HG03575 (cell line): Measurements from ENCODE around the gene KCNB1.
"Not testable (repeated sequence)": the region's sequence is repeated elsewhere in the genome, so short reads cannot be mapped to it uniquely, and the experiment has no call there.

Experiments used
- ATAC-seq: cut with Tn5 transposase; IDR thresholded peaks from one replicate; pipeline ENCODE4 v1.9.1; 2021; ENCODE audit not compliant: unreplicated experiment, insufficient number of reproducible peaks, low FRiP score; ENCODE audit errors: extremely low read depth

Gene KCNB1

DNA sequence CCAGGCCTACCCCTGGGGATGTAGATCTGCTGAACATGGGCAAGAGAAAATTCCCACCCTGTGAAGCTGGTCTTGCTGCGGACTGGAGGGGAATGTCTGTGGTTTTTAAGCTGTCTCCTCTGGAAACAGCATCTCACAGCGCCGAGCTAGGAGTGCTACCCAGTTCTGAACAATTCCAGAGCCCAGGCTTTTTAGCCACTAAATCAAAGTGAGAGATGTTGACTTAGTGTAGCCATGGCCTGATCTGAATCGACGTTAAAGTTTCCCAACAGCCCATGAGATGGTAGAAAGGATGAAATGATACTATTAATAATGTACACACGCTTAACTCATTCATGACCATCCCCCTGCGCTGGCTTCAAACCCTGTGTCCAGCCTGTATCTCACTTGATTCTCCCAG lies 63.7 kb downstream of the KCNB1 start:
- no peak for ATAC-seq

DNA sequence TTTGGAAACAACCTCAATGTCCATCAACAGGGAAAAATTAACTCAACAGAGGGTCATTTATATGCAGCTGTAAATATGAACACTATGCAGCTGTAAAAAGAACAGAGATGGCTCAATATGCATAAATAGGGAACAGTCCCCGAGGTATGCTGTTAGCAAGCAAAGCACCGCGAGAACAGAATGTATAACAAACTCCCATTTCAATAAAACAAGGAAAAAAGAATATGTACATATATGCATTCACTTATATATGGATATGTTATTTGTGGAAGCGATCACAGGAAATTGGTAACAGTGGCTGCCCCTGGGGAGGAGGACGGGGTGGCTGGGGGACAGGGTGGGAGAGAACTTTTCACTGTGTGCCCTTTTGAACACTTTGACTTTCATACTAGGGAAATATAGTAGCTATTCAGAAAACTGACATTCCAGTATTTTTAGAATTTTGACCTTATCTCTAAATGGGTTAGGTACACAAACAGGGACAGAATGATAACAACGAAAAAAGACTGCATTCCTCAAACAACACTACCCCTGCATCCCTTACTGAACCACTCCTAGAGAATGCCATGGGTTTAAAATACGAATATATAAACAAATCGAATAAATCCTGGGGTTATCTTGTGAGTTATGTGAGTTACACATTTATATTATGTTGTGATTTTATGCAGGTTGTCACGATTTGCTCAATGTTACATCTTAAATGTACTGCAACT lies 64.5 kb downstream of the KCNB1 start:
- ATAC-seq = no peak

DNA sequence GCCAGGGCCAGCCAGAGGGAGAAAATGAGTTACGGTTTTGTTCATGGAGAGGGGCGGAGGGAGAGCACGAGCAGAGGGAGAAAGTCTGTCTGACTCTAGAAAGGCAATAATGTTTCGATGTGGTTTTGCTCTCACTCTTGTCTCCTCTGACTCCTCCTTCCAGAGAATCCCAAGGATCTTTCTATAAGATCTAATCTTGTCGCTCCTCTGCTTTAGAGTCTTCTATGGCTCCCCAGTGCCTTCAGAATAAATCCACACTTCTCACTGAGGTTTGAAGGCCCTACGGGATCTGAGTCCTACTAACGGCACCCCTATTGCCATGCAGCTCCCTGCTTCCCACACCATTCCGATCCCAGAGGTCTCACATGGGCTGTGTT lies 66.8 kb downstream of the KCNB1 start:
- ATAC-seq = no peak

DNA sequence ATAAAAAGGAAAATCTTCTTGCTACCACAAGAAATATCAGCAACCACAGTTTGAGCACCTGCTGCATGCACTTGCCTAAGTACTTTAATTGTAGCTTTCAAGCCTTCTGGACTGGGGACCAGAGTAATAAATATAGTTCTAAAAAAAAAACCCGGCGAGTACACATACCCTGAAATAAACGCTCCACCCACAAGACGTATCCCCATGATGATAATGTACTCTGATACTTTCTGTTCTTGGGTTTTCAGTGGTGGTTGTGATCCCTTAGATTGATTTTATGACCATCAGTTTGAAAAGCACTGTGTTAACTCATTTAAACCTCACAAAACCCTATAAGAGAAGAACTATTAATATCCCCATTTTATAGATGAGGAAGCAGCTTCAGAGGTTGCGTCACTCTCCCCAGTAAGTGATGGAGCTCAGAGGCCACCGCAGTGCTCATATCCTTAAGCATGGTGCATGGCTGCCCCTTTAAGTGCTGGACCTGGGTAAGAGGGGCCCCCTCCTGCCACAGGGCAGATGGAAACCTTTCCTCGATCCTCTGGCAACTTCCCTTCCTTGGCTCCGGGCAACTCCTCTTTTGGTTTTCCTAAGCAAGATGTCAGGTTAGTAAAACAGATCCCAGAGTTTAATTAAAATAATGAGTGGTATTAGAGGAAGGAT lies 67.3 kb downstream of the KCNB1 start:
- no peak for ATAC-seq

DNA sequence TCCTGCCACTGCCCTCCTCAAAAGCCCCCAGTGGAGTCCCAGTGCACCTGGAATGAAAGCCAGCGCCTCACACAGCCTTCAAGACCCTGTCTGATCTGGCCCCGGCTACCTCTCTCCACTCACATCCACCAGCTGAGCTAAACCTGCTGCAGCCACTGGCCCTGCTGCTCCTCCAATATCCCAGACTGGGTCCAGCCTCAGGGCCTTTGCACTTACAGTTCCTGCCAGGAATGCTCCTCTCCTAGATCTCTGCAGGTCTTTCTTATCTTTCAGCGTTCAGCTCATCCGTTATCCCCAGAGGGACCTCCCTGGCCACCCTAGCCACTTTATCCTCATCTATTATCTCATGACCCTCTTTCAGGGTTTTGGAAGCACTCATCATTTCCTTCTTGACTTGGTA lies 68.8 kb downstream of the KCNB1 start:
- ATAC-seq = no peak

DNA sequence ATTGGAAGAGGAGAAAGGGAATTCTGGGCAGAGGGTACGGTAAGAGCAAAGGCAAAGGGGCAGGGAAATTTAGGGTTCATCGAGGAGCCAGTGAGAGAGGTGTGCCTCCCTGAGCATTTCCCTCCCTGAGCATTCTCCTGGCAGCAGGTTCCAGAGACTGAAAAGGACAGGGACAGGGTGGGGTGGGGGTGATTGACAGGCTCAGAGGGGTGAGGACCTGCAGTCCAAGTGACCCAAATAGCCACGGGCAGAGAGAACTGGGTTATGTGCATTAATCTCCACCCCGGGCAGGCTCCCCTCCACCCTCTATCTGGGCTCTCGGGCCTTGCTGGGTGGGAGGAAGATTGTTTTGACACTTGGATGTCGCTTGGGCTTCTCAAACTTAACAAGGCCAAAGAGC lies 69.5 kb downstream of the KCNB1 start:
- ATAC-seq = no peak

DNA sequence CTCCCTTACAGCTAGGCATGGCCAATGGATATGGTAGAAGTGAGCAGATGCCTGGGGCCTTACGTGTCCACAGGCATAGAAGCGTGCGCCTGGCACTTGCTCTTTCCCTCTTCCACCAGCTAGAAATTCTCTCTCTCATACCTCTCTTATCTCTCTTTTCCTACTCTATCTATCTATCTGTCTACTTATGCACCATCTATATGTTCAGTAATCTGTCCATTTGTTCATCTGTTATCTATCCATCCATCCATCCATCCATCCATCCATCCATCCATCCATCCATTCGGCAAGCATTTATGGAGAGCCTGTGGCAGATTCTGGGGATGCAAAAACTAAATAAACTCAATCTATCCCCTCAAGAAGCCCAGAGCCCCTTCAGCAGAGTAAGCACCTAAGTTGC lies 70.2 kb downstream of the KCNB1 start:
- no peak for ATAC-seq

DNA sequence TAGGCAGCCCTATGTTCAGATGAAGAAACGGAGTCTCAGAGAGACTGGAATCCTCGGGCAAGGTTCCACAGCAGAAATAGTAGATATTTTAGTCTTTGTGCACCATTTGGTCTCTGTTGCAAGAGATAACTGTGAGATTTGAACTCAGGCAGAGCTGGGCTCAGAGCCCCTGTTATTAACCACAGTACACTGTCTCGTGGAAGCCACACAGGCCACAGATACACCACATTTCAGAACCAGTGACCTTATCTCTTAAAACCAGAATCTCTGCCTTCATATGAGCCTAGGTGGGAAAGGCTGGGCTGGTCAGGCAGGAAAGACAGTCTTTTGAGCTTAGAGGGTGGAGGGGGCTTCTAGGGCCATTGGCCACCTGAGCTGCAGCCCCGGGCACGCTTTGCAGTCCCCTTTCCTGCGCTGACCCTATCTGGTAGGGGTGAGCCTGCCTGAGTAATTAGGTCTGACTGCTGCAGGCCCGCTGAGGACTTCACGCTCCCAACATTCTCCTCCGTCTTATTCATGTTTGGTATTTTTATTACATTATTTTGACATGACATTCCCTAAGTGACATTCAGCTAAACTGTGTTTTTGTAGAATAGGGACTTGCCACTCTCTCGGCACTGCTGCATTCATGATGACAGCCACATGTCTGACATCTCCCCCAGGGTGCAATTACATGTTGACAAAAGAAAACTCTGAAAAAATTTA lies 71.1 kb downstream of the KCNB1 start:
- no peak for ATAC-seq

DNA sequence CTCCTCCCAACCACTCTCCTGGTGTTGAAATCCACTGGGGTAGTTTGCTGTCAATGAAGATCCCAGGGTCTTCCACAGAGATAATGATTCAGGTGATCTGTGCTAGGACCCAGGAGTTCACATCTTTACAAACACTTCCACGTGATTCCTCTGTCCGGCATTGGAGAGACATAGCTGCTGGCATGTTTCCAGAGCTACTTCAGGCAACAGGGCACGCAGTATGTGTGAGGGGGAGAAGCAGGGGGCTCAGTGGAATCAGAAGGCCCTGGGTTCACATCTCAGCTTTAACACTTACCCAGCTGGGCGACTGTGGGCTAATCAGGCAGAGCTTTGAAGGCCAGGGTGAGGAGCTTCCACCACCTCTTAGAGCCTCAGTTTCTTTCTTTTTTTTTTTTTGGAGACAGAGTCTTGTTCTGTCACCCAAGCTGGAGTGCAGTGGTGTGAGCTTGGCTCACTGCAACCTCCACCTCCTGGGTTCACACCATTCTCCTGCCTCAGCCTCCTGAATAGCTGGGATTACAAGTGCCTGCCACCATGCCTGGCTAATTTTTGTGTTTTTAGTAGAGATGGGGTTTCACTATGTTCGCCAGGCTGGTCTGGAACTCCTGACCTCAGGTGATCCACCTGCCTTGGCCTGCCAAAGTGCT lies 72.4 kb downstream of the KCNB1 start:
- ATAC-seq = not testable (repeated sequence)

DNA sequence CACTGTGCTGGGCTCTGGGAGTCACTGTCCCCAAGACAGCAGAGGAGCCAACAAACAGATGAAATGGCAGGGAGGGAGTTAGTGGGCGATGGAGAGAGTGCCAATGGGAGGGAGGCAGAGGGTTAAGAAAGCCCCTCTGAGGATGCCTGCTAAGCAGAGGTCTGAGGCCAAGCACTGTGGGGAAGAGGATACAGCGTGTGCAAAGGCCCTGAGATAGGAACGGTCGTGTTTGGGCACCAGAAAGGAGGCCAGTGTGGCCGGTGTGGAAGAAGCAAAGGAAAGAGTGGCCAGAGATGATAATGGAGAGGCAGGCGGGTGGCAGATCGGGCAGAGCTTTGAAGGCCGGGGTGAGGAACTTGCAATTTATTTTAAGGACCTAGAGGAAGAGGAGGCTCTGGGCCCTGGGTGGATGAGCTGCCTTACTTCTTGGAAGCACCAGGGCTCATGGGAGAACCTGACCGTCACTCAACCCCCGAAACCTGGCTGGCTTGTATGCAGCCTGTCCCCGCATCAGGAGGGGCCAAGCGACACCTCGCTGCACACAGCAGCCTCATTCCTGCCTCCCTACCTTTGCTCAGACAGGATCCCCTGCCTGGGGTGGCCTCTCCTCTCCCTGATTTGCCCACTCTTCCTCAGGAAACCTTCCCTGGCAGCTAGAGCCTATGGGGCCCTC lies 73.0 kb downstream of the KCNB1 start:
- no peak for ATAC-seq

DNA sequence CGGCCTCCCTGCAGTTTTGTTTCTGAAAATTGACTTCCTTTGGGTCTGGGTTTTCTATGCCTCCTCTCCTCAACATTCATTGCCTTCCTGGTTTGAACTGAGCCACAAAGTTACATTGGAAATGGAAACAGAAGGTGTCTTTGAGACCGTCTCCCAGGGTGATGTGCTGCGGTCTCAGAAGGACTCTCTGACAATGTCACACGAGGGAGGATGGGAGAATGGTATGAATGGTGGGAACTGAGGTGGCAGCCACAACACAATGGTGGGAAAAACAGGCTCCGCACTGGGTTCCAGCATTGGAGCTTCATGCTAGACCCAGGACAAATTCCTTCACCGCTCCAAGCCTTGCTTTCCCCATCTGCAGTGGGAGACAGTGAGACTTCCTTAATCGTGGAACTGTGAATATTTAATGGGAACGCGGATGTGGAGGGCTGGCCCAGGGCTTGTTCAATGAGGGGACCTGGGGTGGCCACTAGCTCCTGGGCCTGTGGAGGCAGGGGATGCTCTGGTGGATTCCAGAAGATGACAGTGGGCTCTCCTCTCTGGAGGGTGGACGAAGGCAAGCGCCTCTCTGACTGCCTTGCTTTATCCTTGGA lies 73.9 kb downstream of the KCNB1 start:
- no peak for ATAC-seq

DNA sequence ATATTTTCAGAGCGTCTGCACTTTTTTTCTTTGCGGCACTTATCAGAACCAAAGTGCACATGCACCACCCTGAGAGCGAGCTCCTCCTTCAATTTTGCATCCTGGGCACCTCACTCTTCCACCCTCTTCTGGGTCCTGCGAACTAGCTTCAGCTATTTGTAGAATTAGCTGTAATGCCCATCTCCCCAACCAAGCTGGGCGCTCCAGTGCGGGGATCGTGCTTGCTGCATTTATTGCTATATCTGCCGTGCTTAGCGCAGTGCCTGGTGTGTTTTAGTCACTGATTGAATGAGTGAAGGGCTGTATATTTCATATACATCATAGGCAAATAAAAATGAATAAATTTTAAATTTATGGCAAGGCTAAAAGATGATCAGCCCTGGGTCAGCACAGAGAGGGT lies 75.8 kb downstream of the KCNB1 start:
- no peak for ATAC-seq

DNA sequence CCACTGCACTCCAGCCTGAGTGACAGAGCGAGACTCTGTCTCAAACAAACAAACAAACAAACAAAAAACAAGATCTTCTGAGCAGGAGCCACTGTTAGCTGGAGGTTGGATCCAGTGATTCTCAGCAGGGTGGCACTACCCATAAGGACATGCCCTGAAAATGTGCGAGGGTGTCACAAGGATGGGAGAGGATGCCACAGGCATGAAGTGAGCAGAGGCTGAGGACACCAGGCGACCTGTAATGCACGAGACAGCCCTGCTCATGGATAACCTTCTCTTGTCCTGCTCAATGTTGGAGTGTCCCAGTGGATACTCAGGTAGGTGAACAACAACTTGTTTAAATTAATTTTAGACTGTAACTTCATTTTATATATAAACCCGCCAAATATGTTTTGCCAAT lies 76.8 kb downstream of the KCNB1 start:
- no peak for ATAC-seq

DNA sequence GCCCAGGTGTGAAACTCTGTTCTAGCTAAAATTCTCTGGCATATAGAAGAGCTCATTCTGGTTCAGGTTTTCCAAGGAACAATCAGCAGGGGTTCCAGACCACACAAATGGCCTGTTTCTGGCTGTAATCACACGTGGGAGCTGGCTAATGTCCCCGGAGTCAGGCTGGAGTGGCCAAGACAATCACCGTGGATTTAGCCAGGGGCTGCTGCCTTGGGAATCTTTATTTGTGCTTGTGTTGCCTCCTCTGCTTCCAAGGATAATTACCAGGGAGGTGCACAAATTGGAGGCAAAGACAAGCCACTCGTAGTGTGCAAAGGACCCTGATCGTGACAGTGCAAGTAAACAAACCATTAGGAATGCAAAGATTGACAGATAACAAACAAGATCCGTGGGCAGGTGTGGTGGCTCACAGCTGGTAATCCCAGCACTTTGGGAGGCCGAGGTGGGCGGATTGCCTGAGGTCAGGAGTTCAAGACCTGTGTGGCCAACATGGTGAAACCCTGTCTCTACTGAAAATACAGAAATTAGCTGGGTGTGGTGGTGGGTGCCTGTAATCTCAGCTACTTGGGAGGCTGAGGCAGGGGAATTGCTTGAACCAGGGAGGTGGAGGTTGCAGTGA lies 77.3 kb downstream of the KCNB1 start:
- no peak for ATAC-seq

DNA sequence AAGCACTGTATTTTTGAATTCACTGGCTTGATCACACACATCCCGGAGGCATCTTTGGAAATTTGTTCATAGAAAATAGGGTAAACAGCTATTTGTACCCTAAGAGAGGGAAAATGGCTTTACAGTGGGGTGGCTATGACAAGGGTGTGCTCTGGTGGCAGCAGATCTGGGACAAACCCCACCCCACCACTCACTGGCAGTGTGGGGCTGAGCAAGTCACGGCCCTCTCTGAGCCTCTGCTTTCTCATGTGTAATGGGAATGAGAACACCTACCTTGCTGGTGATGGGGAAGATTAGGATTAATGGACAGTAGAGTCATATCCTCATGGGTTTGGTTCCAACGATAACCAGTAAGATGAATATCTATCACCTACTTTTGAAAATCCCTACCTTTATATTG lies 78.0 kb downstream of the KCNB1 start:
- no peak for ATAC-seq

DNA sequence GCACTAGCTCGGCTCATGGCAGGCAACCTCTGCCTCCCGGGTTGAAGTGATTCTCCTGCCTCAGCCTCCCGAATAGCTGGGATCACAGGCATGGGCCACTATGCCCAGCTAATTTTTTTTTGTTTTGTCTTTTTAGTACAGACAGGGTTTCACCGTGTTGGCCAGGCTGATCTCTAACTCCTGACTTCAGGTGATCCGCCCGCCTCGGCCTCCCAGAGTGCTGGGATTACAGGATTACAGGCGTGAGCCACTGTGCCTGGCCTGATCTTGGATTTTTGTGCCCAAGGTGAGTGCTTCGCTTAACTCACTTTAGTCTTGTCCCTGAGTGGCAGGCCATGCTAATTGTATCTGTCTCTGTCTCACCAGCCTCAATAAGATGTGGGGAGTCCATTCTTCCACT lies 78.6 kb downstream of the KCNB1 start:
- no peak for ATAC-seq

DNA sequence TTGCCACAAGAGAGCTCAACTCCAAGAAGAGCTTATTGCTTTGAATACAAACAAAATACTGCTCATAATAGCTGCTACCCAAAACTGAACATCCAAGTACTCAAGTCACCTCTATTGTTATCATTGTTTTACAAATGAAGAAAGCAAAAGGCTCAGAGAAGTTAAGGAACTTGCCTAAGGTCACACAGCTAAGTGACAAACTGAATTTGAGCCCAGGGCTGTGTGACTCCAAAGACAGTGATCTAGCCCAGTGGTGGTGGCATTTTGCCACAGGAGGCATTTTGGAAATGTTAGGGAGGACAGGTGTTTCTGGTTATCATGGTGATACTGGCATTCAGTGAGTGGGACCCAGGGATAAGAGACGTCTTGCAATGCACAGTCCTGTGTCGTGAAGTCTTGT lies 79.5 kb downstream of the KCNB1 start:
- ATAC-seq = no peak

DNA sequence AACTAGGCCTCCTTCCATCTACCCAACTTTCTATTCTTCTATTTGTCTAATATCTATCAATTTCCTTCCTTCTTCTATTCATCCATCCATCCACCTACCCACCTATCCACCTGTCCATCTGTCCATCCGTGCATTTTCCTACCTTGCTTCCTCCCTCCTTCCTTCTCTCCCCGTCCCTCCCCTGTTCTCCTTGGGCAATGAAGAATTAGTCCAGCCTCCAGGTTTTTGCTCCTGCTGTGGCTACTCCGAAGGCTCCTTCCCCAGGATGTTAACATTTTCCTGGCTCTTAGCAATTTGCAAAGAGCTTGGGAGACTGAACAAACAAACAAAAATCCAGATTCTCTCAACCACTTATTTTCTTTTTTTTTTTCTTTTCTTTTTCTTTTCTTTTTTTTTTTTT lies 81.6 kb downstream of the KCNB1 start:
- ATAC-seq = no peak

DNA sequence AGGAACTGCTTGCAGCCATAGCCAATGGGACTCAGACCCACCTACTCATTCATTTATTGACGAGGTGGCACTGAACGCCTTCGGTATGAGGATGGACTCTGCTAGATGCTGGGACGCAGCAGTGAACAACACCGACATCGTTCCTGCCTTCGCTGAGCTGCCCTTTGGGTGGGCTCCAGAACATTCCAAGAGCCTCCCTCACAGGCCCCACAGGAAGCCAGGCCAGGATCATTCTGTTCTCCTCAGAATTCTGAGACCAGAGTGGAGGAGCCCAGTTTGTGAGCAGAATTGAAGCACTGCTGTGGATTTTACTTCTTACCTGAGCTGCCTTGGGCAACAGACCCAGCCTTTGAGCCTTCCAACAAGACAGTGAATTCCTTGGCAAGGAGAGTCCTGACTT lies 82.1 kb downstream of the KCNB1 start:
- ATAC-seq = no peak
